Sigmoid colon (tissue), 4 donors: Measurements from ENCODE around the gene FTCD.
"Not testable (repeated sequence)": the region's sequence is repeated elsewhere in the genome, so short reads cannot be mapped to it uniquely, and the experiment has no call there.

Experiments
- CTCF ChIP-seq, 4 experiments: fragments of 450-650 bp in 3 of 4; fragments of 200-600 bp in 1 of 4; IDR thresholded peaks; one replicate each; pipeline ENCODE4 v1.5.1; 2016 to 2019; ENCODE audit warnings: antibody characterized with exemption in 4 of 4, mild to moderate bottlenecking in 3 of 4, moderate library complexity in 2 of 4
- EP300 ChIP-seq, 4 donors: sonication (generic); formaldehyde crosslinking; IDR thresholded peaks; one replicate each; pipeline ENCODE4 v1.6.1; 2017; ENCODE audit warnings: antibody characterized with exemption in 4 of 4
- POLR2A ChIP-seq, 2 donors: fragments of 450-650 bp; IDR thresholded peaks; one replicate each; pipeline ENCODE4 v1.6.1; 2016; ENCODE audit warnings: antibody characterized with exemption in 2 of 2, mild to moderate bottlenecking in 2 of 2, moderate library complexity in 2 of 2

DNA sequence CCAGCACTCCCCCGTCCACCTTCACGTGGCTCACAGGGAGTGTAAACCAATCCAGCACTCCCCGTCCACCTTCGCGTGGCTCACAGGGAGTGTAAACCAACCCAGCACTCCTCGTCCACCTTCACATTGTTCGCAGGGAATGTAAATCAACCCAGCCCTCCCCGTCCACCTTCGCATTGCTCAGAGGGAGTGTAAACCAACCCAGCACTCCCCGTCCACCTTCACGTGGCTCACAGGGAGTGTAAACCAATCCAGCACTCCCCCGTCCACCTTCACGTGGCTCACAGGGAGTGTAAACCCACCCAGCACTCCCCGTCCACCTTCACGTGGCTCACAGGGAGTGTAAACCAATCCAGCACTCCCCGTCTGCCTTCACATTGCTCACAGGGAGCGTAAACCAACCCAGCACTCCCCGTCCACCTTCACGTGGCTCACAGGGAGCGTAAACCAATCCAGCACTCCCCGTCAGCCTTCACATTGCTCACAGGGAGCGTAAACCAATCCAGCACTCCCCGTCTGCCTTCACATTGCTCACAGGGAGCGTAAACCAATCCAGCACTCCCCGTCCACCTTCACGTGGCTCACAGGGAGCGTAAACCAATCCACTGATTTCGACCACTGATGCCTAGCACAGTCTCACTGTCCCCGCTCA is 14.9 kb downstream of the FTCD start:
- not testable (repeated sequence) for TF ChIP-seq CTCF, POLR2A, EP300 (IDR thresholded peaks at IDR 0.05)
